Stimulated activated memory B cell treated with anti-CD40 and anti-IgM and Interleukin-4, amounts not matched to agents 10 μg/mL and 1 μg/mL and 100 μg/mL, for 72 hours (primary cell): ENCODE measurements around the gene IFT122.

Source experiments
- ATAC-seq: fragments of 150-1000 bp; cut with Tn5 transposase; 2 replicates; pipeline ENCODE4 v1.10.0; 2021
- H3K27ac Mint-ChIP-seq: one replicate; pipeline ENCODE4 v1.8.0; 2022; ENCODE audit warnings: mild to moderate bottlenecking, mixed read lengths
- H3K27me3 Mint-ChIP-seq: one replicate; pipeline ENCODE4 v1.8.0; 2022; ENCODE audit warnings: mixed read lengths
- H3K36me3 Mint-ChIP-seq: one replicate; pipeline ENCODE4 v1.8.0; 2022; ENCODE audit warnings: mixed read lengths
- H3K4me1 Mint-ChIP-seq: one replicate; pipeline ENCODE4 v1.8.0; 2022; ENCODE audit warnings: mixed read lengths
- H3K4me3 Mint-ChIP-seq: one replicate; pipeline ENCODE4 v1.8.0; 2022; ENCODE audit warnings: mild to moderate bottlenecking, moderate library complexity, mixed read lengths
- H3K9me3 Mint-ChIP-seq: one replicate; pipeline ENCODE4 v1.8.0; 2022; ENCODE audit warnings: mixed read lengths

Gene IFT122

DNA sequence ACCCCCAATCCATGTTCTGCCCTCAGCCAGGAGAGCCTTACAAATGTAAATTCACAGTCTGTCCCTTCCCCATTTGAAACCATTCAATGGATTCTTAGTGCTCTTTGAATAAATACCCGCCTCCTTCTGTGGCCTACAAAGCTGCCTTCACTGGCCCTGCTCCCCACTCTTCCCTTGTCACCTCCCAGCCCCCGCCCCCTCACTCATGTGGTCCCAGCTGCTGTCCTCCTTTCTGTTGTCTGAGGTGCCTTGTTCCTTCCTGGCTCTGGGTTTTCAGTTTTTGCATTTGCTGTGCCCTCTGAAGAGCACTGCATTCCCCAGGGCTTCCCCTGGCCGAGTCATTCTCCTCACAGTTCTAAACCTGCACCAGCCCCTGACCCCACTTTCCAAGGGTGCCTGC is 14.8 kb upstream of the IFT122 start:
- no peak overlapping the region for H3K4me3 Mint-ChIP-seq
- ATAC-seq, result no peak
- peaks cover 30% of the 10 kb centered on the region for H3K36me3 Mint-ChIP-seq
- H3K27ac Mint-ChIP-seq, result no peak overlapping the region
- H3K4me1 Mint-ChIP-seq, result peaks cover 43% of the 10 kb centered on the region
- H3K9me3 Mint-ChIP-seq, result peaks cover 7% of the 10 kb centered on the region
- H3K27me3 Mint-ChIP-seq, result no peaks in the 10 kb centered on the region

DNA sequence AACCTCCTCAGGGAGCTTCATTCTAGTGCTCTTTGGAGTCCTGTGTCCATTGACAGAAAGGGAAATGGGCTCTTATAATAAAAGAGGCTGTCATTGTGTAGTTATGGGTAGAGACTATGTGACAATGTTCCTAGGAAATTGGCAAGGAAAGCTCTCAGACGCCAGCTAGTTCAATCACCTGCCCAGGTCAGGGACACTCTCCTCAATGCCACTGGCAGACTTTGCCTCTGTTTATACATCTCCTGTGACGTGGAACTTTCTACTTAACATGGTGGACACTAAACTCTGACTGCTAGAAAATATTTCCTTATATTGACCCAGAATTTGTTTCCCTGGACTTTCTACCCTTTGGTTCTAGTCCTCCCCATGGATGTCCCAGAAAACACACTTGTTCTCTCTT is 14.4 kb upstream of the IFT122 start:
- ATAC-seq, result no peak
- Mint-ChIP-seq H3K4me1 (peaks cover 43% of the 10 kb centered on the region), H3K27me3 (no peaks in the 10 kb centered on the region), H3K9me3 (peaks cover 7% of the 10 kb centered on the region), H3K27ac (no peak overlapping the region), H3K36me3 (peaks cover 34% of the 10 kb centered on the region), H3K4me3 (no peak overlapping the region)

DNA sequence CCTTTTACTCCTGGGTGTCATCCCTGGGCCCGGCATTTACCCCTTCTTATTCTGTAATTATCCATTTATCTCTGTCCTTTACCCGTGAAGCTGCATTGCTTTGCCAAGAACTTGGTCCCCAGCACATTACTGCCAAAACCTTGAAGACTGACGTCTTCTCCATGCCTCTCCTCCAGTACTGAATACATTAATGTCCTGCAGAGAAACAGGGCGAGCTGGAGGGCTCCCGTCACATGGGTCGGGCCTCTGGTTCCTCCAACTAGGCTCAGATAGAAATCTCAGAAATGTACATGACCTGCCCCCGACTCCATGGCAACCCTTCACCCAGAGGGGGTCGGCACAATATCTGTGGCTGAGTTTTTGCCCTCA is 12.0 kb upstream of the IFT122 start:
- no peak for ATAC-seq

DNA sequence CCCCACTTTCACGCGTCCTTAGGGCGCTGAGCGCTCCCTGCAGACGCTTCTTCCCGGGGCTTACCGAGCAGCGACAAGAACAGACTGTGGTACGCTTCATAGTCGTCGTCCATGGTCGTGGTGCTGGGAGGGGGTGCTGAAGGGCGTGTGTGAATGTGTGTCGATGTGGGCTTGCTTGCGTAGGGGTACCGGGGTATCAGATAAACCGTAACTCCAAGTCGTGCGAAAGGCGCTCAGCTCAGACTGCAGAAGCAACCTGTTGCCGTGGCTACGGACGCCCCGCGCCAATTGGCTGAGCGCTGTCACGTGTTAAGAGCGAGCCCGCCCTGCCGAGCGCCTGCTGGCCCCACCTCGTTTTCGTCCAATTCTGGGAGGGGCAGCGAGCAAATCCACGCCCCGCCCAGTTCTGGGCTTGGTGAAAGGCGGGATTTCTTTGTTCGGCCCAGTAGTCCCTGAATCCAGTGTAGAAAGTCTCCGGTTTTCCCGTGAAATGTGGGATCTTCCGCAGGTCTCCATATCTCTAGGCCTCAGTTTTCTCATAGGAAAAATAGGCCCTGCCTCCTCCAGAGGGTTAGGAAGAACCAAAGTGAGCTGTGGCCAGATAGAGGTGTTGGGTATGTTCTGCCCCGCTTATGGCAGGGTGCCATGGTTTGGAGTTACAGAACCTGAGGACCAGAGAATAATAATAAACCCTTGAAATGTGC is 11.5 kb upstream of the IFT122 start, which contains the start of gene EFCAB12:
Gene EFCAB12, minus strand, starts transcription at position 261 of the 704 bp plus-strand sequence. Its CDS starts 148 bp downstream, at position 113.
- H3K27ac Mint-ChIP-seq, result peak within 1 kb of the TSS; percentile 34
- peak within 1 kb of the TSS; percentile 76 for H3K4me3 Mint-ChIP-seq
- peaks cover 43% of the 10 kb centered on the region for H3K4me1 Mint-ChIP-seq
- peaks cover 53% of the 10 kb centered on the region for H3K36me3 Mint-ChIP-seq
- ATAC-seq, result peak; percentile 98
- no peaks in the 10 kb centered on the region for H3K27me3 Mint-ChIP-seq
- peaks cover 7% of the 10 kb centered on the region for H3K9me3 Mint-ChIP-seq

More for the DNA sequence above, 12.0 kb upstream of the IFT122 start:
- Mint-ChIP-seq H3K36me3 (peaks cover 47% of the 10 kb centered on the region), H3K27me3 (no peaks in the 10 kb centered on the region), H3K27ac (peak overlapping the region; percentile 34), H3K4me3 (peak overlapping the region; percentile 76), H3K9me3 (peaks cover 7% of the 10 kb centered on the region), H3K4me1 (peaks cover 43% of the 10 kb centered on the region)

DNA sequence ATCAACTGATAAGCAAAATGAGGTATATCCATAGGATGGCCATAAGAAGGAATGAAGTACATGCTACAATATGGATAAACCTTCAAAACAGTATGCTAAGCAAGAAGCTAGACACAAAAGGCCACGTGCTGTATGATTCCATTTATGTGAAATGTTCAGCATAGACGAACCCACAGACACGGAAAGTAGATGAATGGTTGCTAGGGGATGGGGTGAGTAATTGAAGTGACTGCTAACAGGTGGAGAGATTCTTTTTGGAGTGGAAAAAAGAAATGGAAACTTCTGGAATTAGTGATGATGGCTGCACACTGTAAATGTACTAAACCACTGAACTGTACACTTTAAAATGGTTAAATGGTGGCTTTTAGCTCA is 11.0 kb upstream of the IFT122 start:
- no peak for ATAC-seq
- H3K9me3 Mint-ChIP-seq, result peaks cover 3% of the 10 kb centered on the region
- H3K4me3 Mint-ChIP-seq, result peak overlapping the region; percentile 76
- H3K27ac Mint-ChIP-seq, result peak overlapping the region; percentile 34
- peaks cover 43% of the 10 kb centered on the region for H3K4me1 Mint-ChIP-seq
- H3K36me3 Mint-ChIP-seq, result peaks cover 55% of the 10 kb centered on the region
- no peaks in the 10 kb centered on the region for H3K27me3 Mint-ChIP-seq

DNA sequence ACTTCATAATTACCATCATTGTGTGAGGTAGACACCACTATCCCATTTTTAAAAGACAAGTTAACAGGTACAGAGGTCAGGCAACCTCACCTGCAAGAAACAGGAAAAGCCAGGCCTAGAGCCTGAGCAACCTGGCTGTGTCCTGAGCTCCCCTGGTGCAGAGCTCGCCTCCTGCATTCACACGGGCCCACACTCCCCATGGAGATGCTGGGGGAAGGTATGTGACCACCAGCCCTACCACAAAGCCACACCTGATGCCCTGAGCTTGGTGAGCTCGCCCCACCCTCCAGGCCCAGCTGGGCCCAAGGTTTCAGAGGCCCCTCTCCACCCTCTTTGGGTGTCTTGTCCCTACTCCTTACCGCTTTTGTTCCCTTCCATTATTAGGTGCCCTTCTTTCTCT is 10.4 kb upstream of the IFT122 start:
- Mint-ChIP-seq H3K4me1 (peaks cover 43% of the 10 kb centered on the region), H3K27me3 (no peaks in the 10 kb centered on the region), H3K27ac (peak overlapping the region; percentile 34), H3K4me3 (no peak overlapping the region), H3K36me3 (peaks cover 54% of the 10 kb centered on the region), H3K9me3 (no peaks in the 10 kb centered on the region)
- no peak for ATAC-seq

DNA sequence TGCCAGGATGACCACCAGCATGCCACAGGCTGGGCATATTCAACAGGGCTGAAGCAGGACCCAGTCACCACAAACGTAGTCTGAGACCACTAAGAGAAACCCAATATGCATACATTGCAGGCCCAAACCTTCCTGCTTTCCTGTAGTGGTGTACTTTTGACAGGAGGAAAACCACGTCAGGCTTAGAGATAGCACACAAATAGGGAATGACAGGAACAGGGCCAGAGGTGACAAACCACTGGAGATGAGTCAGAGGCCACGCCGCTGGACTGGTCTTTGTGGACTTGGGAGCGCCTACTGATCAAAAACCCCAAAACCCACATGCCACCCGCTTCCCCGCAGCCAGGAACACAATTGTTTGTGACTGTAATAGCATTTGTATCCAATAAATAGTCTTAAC is 8.0 kb upstream of the IFT122 start:
- no peak for ATAC-seq
- Mint-ChIP-seq H3K27ac (peak overlapping the region; percentile 44), H3K4me3 (no peak overlapping the region), H3K36me3 (peaks cover 71% of the 10 kb centered on the region), H3K9me3 (no peaks in the 10 kb centered on the region), H3K4me1 (peaks cover 67% of the 10 kb centered on the region), H3K27me3 (no peaks in the 10 kb centered on the region)

DNA sequence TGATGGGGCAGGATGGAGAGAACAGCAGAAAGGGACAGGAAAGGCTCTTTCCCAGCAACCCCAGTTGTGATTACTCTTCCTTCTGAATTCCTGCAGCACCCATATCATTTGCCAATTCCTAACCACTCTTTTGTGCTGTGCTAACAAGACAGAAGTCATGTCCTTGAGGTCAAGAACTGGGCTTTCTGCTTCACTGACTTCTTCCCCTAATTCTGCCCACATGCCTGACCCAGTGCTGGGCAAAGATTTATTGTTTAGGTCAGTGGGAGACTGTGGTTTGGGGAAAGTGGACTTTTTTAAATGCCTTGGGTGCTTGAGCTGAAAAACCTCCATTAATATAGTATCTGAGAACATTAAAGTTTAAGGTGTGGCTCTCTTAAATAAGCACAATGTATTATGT is 7.4 kb upstream of the IFT122 start:
- Mint-ChIP-seq H3K27ac (no peak overlapping the region), H3K27me3 (no peaks in the 10 kb centered on the region), H3K36me3 (peaks cover 74% of the 10 kb centered on the region), H3K4me3 (no peak overlapping the region), H3K9me3 (no peaks in the 10 kb centered on the region), H3K4me1 (peaks cover 67% of the 10 kb centered on the region)
- ATAC-seq, result no peak

DNA sequence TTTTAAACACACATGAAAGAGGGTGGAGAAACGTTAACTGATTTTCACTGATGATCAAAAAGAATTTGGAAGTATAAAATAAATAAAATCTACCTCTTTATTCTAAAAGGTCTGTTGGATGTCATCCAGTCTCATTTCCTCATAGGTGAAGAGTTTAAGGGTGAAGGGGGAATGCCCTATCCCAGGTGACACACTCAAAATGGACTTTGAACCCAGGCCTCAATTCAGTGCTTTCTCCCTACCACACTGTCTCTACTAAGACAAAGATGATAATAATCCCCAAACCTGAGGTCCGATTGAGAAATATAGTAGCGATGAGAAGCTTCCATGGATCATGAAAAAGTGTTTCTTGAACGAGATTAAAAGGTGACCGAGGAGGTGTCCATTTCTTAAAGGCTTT is 6.5 kb upstream of the IFT122 start:
- H3K4me3 Mint-ChIP-seq, result peak overlapping the region; percentile 5
- ATAC-seq, result no peak
- H3K9me3 Mint-ChIP-seq, result no peaks in the 10 kb centered on the region
- H3K36me3 Mint-ChIP-seq, result peaks cover 79% of the 10 kb centered on the region
- H3K4me1 Mint-ChIP-seq, result peaks cover 67% of the 10 kb centered on the region
- H3K27ac Mint-ChIP-seq, result no peak overlapping the region
- no peaks in the 10 kb centered on the region for H3K27me3 Mint-ChIP-seq

DNA sequence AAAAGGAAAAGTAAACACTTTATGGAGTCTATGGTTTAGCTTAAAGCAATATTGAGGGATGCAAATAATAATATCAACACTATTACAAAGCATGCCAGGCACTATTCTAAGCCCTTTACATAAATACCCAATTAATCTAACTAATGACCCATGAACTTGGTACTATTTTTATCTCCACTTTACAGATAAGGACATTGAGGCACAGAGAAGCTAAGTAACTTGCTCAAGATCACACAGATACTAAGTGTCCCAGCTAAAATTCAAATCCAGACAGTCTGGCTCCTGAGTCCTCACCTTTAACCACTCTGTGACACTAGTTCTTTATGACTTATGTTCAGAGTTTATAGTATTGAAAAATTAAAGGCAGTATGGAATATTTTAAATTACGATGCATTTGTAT is 5.9 kb upstream of the IFT122 start:
- H3K36me3 Mint-ChIP-seq, result peaks cover 75% of the 10 kb centered on the region

DNA sequence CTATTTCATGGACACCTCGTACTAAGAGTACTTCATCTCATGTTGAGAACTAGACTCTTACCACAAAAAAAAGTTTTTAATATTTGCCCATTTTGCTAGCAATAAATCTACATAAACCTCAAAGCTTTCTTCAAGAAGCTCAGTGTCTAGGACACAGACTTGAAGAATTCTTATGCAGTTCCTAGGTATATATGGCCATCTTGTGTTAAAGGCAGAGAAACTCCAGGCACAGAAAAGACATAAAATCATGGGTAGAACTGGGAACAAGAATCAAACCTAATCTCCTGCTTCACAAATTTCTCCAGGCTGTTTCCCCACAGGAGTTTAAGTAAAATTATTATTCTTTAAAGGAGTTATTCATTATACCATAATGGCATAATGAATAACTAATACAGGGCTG is 4.7 kb upstream of the IFT122 start:
- peaks cover 64% of the 10 kb centered on the region for H3K36me3 Mint-ChIP-seq
- peak overlapping the region; percentile 72 for H3K27ac Mint-ChIP-seq
- H3K27me3 Mint-ChIP-seq, result no peaks in the 10 kb centered on the region
- peak overlapping the region; percentile 78 for H3K4me3 Mint-ChIP-seq
- H3K9me3 Mint-ChIP-seq, result no peaks in the 10 kb centered on the region
- no peak for ATAC-seq
- peaks cover 53% of the 10 kb centered on the region for H3K4me1 Mint-ChIP-seq

More for the DNA sequence above, 5.9 kb upstream of the IFT122 start:
- Mint-ChIP-seq H3K4me3 (peak overlapping the region; percentile 23), H3K9me3 (no peaks in the 10 kb centered on the region), H3K4me1 (peaks cover 63% of the 10 kb centered on the region), H3K27ac (peak overlapping the region; percentile 72), H3K27me3 (no peaks in the 10 kb centered on the region)
- no peak for ATAC-seq

DNA sequence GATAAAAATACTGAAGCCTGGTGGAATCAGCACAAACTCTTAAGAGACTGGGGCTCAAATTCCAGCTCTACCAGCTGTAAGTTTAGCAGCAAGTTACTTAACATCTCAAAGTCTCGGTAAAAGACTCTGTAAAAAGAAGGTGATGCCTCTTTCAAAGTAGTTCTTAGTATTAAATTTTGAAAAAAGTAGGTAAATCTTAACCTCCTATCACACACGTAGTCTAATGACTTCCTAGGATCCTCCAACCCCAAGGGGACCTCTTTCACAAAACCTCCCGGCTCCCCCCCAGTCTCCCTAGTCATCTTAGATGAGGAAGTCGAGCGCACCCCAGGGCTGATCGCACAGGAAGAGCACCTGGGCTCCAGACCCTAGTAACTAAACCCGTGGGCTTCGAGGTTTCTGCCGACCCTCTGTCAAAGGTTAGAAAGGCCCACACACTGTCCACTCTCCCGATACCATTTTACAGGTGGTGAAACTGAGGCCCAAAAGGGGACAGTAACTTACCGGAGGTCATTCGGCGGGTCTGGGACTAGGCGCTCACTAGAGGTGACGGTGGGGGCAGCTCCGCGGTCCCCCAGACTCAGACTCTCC is 703 bp upstream of the IFT122 start:
- Mint-ChIP-seq H3K4me3 (peak overlapping the region; percentile 84), H3K27me3 (no peaks in the 10 kb centered on the region), H3K27ac (peak overlapping the region; percentile 82), H3K4me1 (peaks cover 59% of the 10 kb centered on the region), H3K36me3 (peaks cover 27% of the 10 kb centered on the region), H3K9me3 (no peaks in the 10 kb centered on the region)
- ATAC-seq, result peak; percentile 65

DNA sequence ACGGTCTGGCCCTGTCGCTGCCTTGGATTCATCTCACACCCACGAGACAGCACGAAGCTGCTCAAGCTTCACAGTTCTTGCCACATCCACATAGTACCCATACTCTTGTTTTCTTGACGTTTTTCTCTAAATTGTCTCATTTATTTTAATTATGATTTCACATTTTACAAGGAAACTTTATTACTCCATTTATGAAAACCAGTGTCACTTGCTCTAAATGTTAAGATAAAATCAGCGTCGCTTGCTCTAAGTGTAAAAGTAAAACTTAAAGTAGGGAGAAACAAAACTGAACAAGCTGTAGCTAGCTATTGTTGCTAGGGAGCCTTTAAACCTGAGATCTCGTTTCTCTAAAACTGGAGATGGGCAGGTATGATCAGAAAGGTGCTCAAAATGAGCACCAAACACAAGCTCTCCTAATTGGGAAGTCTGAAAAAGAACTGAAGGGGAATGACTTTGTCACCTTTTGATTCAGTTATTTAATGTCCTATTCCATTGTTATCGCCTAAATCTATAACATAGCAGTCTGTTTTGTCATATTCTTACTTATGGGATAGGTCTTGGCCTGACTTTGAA is 680 bp downstream of the IFT122 start:
- peaks cover 45% of the 10 kb centered on the region for H3K4me1 Mint-ChIP-seq
- no peaks in the 10 kb centered on the region for H3K27me3 Mint-ChIP-seq
- peaks cover 21% of the 10 kb centered on the region for H3K36me3 Mint-ChIP-seq
- no peak for ATAC-seq
- peak overlapping the region; percentile 82 for H3K27ac Mint-ChIP-seq
- no peaks in the 10 kb centered on the region for H3K9me3 Mint-ChIP-seq
- H3K4me3 Mint-ChIP-seq, result peak overlapping the region; percentile 84

DNA sequence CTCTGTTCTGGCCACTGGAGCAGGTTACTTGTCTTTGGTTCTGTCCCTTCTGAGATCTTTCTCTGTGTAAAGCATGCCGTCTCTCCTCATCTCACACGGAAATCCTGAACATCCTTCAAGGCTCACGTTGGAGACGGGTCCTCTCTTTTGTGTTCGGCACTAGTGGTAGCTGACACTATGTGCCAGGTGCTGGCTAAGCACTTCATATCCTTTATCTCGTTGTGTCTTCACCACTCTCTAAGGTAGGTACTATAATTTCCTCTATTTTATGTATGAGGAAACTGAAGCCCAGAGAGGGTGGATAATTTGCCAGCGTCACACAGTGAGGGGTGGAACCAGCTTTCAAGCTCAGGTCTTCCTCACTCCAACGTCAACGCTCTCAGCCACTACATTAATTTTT is 1.2 kb downstream of the IFT122 start:
- peaks cover 16% of the 10 kb centered on the region for H3K36me3 Mint-ChIP-seq
- H3K27me3 Mint-ChIP-seq, result no peaks in the 10 kb centered on the region
- H3K4me1 Mint-ChIP-seq, result peaks cover 40% of the 10 kb centered on the region
- peak overlapping the region; percentile 82 for H3K27ac Mint-ChIP-seq
- no peak for ATAC-seq
- H3K4me3 Mint-ChIP-seq, result peak overlapping the region; percentile 84
- no peaks in the 10 kb centered on the region for H3K9me3 Mint-ChIP-seq

DNA sequence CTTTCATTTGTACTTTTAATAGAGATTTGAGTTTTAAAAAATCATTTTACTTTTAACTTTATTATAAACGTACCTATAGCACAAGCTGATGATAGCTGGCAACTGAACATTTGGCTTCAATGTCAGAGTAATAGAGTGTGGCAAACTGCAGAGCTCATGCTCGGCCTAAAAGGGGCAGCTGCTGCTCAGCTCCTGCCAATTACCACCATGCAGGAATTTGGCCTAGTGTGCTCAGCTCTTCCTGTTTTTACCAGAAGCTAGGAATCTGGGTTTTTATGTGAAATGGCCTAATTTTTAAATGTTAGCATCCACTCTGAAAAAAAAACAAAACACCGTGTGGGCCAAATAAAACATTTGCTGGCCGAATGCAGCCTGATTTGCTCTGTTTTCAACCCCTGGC is 1.8 kb downstream of the IFT122 start:
- Mint-ChIP-seq H3K4me1 (peaks cover 34% of the 10 kb centered on the region), H3K4me3 (no peak overlapping the region), H3K27ac (peak overlapping the region; percentile 82), H3K9me3 (no peaks in the 10 kb centered on the region), H3K36me3 (peaks cover 10% of the 10 kb centered on the region), H3K27me3 (no peaks in the 10 kb centered on the region)
- ATAC-seq, result no peak

DNA sequence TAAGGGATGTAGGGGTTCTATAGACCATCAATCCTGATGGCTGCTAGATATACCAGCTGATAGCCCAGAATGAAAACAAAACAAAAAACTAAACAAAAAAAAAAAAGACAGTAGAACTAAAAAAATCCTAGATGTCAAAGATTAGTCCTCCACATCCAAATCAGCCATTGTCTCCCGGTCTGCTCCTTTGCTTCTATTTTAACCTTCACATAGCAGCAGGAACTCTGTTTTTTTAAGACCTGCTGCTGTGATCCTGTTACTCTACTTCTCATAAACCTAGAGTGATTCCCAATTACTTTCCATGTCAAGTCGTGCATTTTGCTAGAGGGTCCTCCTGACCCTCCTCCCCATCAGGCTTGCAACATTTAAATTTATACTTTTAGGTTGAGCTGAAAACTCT is 2.5 kb downstream of the IFT122 start:
- H3K9me3 Mint-ChIP-seq, result no peaks in the 10 kb centered on the region
- peak overlapping the region; percentile 30 for H3K27ac Mint-ChIP-seq
- H3K4me3 Mint-ChIP-seq, result no peak overlapping the region
- peaks cover 28% of the 10 kb centered on the region for H3K4me1 Mint-ChIP-seq
- no peaks in the 10 kb centered on the region for H3K27me3 Mint-ChIP-seq
- no peak for ATAC-seq
- peaks cover 7% of the 10 kb centered on the region for H3K36me3 Mint-ChIP-seq
